Keratinocyte (primary cell): ENCODE measurements around the gene SPG11. TPM values are rescaled to one million over a fixed set of nuclear protein-coding genes. Genes with fewer than 3 reads are reported as not detected.

ENCODE experiments used
- DNase-seq: peaks from one replicate; pipeline ENCODE4 v3.0.0-alpha.2; 2011; ENCODE audit warnings: low read depth, missing footprints, low spot score
- FAIRE-seq: peaks from 2 replicates; lab custom pipeline; 2011; peaks lifted over from hg19 to GRCh38; lab: Jason Lieb, UNC
- H2AFZ ChIP-seq: 2 replicates; pipeline ENCODE4 v1.6.0; 2012; ENCODE audit warnings: low read length, control low read depth, inconsistent platforms; ENCODE audit not compliant: control insufficient read depth
- H3K27ac ChIP-seq: 2 replicates; pipeline ENCODE4 v1.5.1; 2011; ENCODE audit warnings: low read length; ENCODE audit not compliant: control insufficient read depth, insufficient read depth
- H3K27me3 ChIP-seq: 3 replicates; pipeline ENCODE4 v1.6.0; 2011; ENCODE audit warnings: low read length; ENCODE audit not compliant: control insufficient read depth, insufficient read depth; ENCODE audit errors: extremely low read depth
- H3K36me3 ChIP-seq, 2 experiments: 2 replicates in 1 of 2; 3 replicates in 1 of 2; pipeline ENCODE4 v1.5.1; 2011; ENCODE audit warnings: low read length in 2 of 2, mild to moderate bottlenecking in 1 of 2; ENCODE audit not compliant: control insufficient read depth in 2 of 2, insufficient read depth in 2 of 2; ENCODE audit errors: extremely low read depth in 1 of 2
- H3K4me1 ChIP-seq: 3 replicates; pipeline ENCODE4 v1.5.1; 2011; ENCODE audit warnings: low read length; ENCODE audit not compliant: control insufficient read depth, insufficient read depth; ENCODE audit errors: extremely low read depth
- H3K4me2 ChIP-seq: 3 replicates; pipeline ENCODE4 v1.6.0; 2011; ENCODE audit warnings: low read depth, low read length; ENCODE audit not compliant: control insufficient read depth, insufficient read depth; ENCODE audit errors: extremely low read depth
- H3K4me3 ChIP-seq, 3 experiments: fragments of 200-600 bp in 1 of 3; sonication (generic) in 1 of 3; 2 replicates in 2 of 3; 3 replicates in 1 of 3; pipeline ENCODE4 v1.5.1; 2011 to 2016; ENCODE audit warnings: low read length in 3 of 3, mild to moderate bottlenecking in 3 of 3, control low read depth in 2 of 3, inconsistent platforms in 1 of 3, low read depth in 1 of 3, mixed read lengths in 1 of 3, mixed run types in 1 of 3, moderate library complexity in 1 of 3; ENCODE audit not compliant: control insufficient read depth in 2 of 3, insufficient read depth in 2 of 3; ENCODE audit errors: extremely low read depth in 1 of 3
- H3K79me2 ChIP-seq: 2 replicates; pipeline ENCODE4 v1.6.0; 2012; ENCODE audit warnings: low read length; ENCODE audit not compliant: control insufficient read depth, insufficient read depth
- H3K9ac ChIP-seq: 3 replicates; pipeline ENCODE4 v1.6.0; 2011; ENCODE audit warnings: low read length; ENCODE audit not compliant: control insufficient read depth, insufficient read depth; ENCODE audit errors: extremely low read depth
- H3K9me1 ChIP-seq: 3 replicates; pipeline ENCODE4 v1.6.0; 2011; ENCODE audit warnings: low read length; ENCODE audit not compliant: control insufficient read depth, insufficient read depth; ENCODE audit errors: extremely low read depth
- H3K9me3 ChIP-seq: 2 replicates; pipeline ENCODE4 v1.5.1; 2012; ENCODE audit warnings: low read depth, low read length; ENCODE audit not compliant: control insufficient read depth
- H4K20me1 ChIP-seq: 3 replicates; pipeline ENCODE4 v1.6.0; 2011; ENCODE audit warnings: low read length; ENCODE audit not compliant: control insufficient read depth, insufficient read depth; ENCODE audit errors: extremely low read depth
- EZH2 ChIP-seq: IDR thresholded peaks from one replicate; pipeline ENCODE4 v1.6.1; 2012; ENCODE audit warnings: inconsistent platforms, mild to moderate bottlenecking, low read length, moderate library complexity
- dilution Hi-C: fragments of 300-500 bp; cut with MboI; formaldehyde crosslinking; loops from one replicate; pipeline ENCODE4 v1.7.0; 2020; ENCODE audit warnings: low sequenced_read_pairs; ENCODE audit not compliant: extremely low pct_ligation_motif_present
- polyA plus RNA-seq, 5 experiments: library from polyadenylated mRNA; depleted of rRNA in 3 of 5; stranded (reverse) in 3 of 5; stranded (forward) in 1 of 5; unstranded in 1 of 5; fragments of >200 nt; gene quantifications; 1 replicate in 1 of 5; 2 replicates in 3 of 5; 3 replicates in 1 of 5; pipeline versions ENCODE4 v1.2.1 to v1.2.3, GENCODE V29; 2011 to 2012; ENCODE audit warnings: missing spikeins in 2 of 5, low read depth in 1 of 5, low replicate concordance in 1 of 5
- TF ChIP-seq, protein P1 (sequence below), 3 experiments: IDR thresholded peaks in 1 of 3; conservative IDR thresholded peaks in 1 of 3; optimal IDR thresholded peaks in 1 of 3; 2 replicates in 2 of 3; 3 replicates in 1 of 3; pipeline versions ENCODE3 to v1.5.1; 2011; ENCODE audit warnings: low read length in 3 of 3, mild to moderate bottlenecking in 3 of 3, moderate library complexity in 2 of 3, control low read depth in 1 of 3, inconsistent platforms in 1 of 3; ENCODE audit not compliant: insufficient read depth in 2 of 3; ENCODE audit errors: extremely low read depth in 1 of 3

SPG11 gene
- polyA plus RNA-seq, 1 donor (not counting 4 experiments of a cell fraction or from before 2014, with no cell fraction given): 41.5 TPM

DNA sequence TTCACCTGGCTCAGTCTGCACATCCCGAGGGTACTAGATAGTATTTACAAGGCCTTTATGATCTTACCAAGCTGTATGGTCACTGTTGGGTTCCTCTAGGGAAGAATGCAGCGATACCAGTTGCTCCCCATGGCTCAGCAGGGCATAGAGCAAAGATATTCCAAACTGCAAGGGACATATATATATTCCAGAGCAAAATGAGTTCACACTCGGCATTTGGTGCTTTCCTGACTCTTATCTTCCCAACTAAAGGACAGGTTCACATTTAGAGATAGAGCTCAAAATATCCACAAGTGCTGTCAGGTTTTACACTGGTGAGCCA, 3.5 kb upstream of the SPG11 start:
- H2AFZ ChIP-seq: no peak overlapping the region
- peaks cover 6% of the 10 kb centered on the region for H3K4me1 ChIP-seq
- no peak overlapping the region for H3K27ac ChIP-seq
- DNase-seq (no peak), FAIRE-seq (no peak)
- no peak overlapping the region for H3K9ac ChIP-seq
- no peaks in the 10 kb centered on the region for H3K9me1 ChIP-seq
- no peaks in the 10 kb centered on the region for H3K27me3 ChIP-seq
- no peaks in the 10 kb centered on the region for H3K9me3 ChIP-seq
- no peak overlapping the region for H3K4me3 ChIP-seq
- H3K4me2 ChIP-seq: no peak overlapping the region
- H3K36me3 ChIP-seq: no peaks in the 10 kb centered on the region
- H3K79me2 ChIP-seq: peaks cover 9% of the 10 kb centered on the region
- dilution Hi-C loops: no loop called here
- TF ChIP-seq EZH2: no peak
- TF ChIP-seq, protein P1, sequence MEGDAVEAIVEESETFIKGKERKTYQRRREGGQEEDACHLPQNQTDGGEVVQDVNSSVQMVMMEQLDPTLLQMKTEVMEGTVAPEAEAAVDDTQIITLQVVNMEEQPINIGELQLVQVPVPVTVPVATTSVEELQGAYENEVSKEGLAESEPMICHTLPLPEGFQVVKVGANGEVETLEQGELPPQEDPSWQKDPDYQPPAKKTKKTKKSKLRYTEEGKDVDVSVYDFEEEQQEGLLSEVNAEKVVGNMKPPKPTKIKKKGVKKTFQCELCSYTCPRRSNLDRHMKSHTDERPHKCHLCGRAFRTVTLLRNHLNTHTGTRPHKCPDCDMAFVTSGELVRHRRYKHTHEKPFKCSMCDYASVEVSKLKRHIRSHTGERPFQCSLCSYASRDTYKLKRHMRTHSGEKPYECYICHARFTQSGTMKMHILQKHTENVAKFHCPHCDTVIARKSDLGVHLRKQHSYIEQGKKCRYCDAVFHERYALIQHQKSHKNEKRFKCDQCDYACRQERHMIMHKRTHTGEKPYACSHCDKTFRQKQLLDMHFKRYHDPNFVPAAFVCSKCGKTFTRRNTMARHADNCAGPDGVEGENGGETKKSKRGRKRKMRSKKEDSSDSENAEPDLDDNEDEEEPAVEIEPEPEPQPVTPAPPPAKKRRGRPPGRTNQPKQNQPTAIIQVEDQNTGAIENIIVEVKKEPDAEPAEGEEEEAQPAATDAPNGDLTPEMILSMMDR (optimal IDR thresholded peaks at IDR 0.05 in 1 of 3, IDR thresholded peaks at IDR 0.05 in 1 of 3, conservative IDR thresholded peaks at IDR 0.05 in 1 of 3; ENCODE audit: extremely low read depth in 1 of 3, insufficient read depth in 2 of 3, low read length in 3 of 3): no peak
- H4K20me1 ChIP-seq: no peaks in the 10 kb centered on the region

GRCh38 chr15:44666210-44667038, 3.0 kb upstream of the SPG11 start:
- Histone ChIP-seq H3K36me3 (no peaks in the 10 kb centered on the region), H4K20me1 (no peaks in the 10 kb centered on the region), H3K4me3 (no peak overlapping the region), H3K9me1 (no peaks in the 10 kb centered on the region), H3K9me3 (no peaks in the 10 kb centered on the region), H3K27ac (no peak overlapping the region), H3K4me2 (no peak overlapping the region), H3K79me2 (peaks cover 15% of the 10 kb centered on the region), H3K4me1 (peaks cover 10% of the 10 kb centered on the region), H3K27me3 (no peaks in the 10 kb centered on the region), H3K9ac (no peak overlapping the region), H2AFZ (no peak overlapping the region)
- dilution Hi-C loops: no loop called here
- FAIRE-seq (no peak), DNase-seq (no peak)
- TF ChIP-seq EZH2: no peak
- TF ChIP-seq, protein P1 (optimal IDR thresholded peaks at IDR 0.05 in 1 of 3, IDR thresholded peaks at IDR 0.05 in 1 of 3, conservative IDR thresholded peaks at IDR 0.05 in 1 of 3; ENCODE audit: extremely low read depth in 1 of 3, insufficient read depth in 2 of 3, low read length in 3 of 3): no peak
